GM23338 (cell line): ENCODE results near the gene CMIP.
"Not testable (repeated sequence)": the region's sequence is repeated elsewhere in the genome, so short reads cannot be mapped to it uniquely, and the experiment has no call there.

Experiments
- CREB1 ChIP-seq: fragments of 250-450 bp; sonication (Bioruptor Pico); IDR thresholded peaks from 2 replicates; pipeline ENCODE4 v1.5.0; 2020; ENCODE audit warnings: low read depth, mild to moderate bottlenecking, moderate library complexity
- EZH2 ChIP-seq: fragments of 200-600 bp; sonication (generic); IDR thresholded peaks from one replicate; pipeline ENCODE4 v1.8.0; 2017; ENCODE audit warnings: antibody characterized with exemption, mild to moderate bottlenecking, low read depth; ENCODE audit not compliant: unreplicated experiment
- EZH2phosphoT487 ChIP-seq: fragments of 200-600 bp; sonication (generic); IDR thresholded peaks from one replicate; pipeline ENCODE4 v1.8.1; 2018; ENCODE audit warnings: antibody characterized with exemption; ENCODE audit not compliant: unreplicated experiment
- JUNB ChIP-seq: IDR thresholded peaks from one replicate; pipeline ENCODE4 v1.6.1; 2016; ENCODE audit warnings: antibody characterized with exemption; ENCODE audit not compliant: unreplicated experiment
- NANOG ChIP-seq: IDR thresholded peaks from 2 replicates; pipeline ENCODE4 v1.6.1; 2016; ENCODE audit warnings: antibody characterized with exemption, borderline replicate concordance
- POLR2AphosphoS5 ChIP-seq: IDR thresholded peaks from 2 replicates; pipeline ENCODE4 v1.6.1; 2016; ENCODE audit warnings: antibody characterized with exemption, low read depth
- TF ChIP-seq, protein P1 (sequence below), 2 experiments: fragments of 200-600 bp in 1 of 2; sonication (generic) in 1 of 2; conservative IDR thresholded peaks; 2 replicates each; pipeline versions ENCODE4 v1.5.1 to v1.6.1; 2016 to 2017; ENCODE audit warnings: antibody characterized with exemption in 2 of 2, low read depth in 2 of 2, mild to moderate bottlenecking in 2 of 2, moderate library complexity in 1 of 2
- TF ChIP-seq, protein P2 (sequence below): IDR thresholded peaks from one replicate; pipeline ENCODE4 v1.6.1; 2018; ENCODE audit warnings: antibody characterized with exemption; ENCODE audit not compliant: unreplicated experiment
- TF ChIP-seq, protein P3 (sequence below): IDR thresholded peaks from 2 replicates; pipeline ENCODE4 v1.6.1; 2016; ENCODE audit warnings: antibody characterized with exemption
- TF ChIP-seq, protein P4 (sequence below): fragments of 250-450 bp; sonication (Bioruptor Pico); IDR thresholded peaks from 2 replicates; pipeline ENCODE4 v1.5.0; 2020; ENCODE audit warnings: mild to moderate bottlenecking, moderate library complexity

DNA sequence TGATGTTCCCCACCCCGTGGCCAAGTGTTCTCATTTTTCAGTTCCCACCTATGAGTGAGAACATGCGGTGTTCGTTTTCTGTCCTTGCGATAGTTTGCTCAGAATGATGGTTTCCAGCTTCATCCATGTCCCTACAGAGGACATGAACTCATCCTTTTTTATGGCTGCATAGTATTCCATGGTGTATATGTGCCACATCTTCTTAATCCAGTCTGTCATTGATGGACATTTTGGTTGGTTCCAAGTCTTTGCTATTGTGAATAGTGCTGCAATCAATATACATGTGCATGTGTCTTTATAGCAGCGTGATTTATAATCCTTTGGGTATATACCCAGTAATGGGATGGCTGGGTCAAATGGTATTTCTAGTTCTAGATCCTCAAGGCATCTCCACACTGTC lies 244.2 kb downstream of the CMIP start:
- TF ChIP-seq, protein P1, sequence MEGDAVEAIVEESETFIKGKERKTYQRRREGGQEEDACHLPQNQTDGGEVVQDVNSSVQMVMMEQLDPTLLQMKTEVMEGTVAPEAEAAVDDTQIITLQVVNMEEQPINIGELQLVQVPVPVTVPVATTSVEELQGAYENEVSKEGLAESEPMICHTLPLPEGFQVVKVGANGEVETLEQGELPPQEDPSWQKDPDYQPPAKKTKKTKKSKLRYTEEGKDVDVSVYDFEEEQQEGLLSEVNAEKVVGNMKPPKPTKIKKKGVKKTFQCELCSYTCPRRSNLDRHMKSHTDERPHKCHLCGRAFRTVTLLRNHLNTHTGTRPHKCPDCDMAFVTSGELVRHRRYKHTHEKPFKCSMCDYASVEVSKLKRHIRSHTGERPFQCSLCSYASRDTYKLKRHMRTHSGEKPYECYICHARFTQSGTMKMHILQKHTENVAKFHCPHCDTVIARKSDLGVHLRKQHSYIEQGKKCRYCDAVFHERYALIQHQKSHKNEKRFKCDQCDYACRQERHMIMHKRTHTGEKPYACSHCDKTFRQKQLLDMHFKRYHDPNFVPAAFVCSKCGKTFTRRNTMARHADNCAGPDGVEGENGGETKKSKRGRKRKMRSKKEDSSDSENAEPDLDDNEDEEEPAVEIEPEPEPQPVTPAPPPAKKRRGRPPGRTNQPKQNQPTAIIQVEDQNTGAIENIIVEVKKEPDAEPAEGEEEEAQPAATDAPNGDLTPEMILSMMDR (conservative IDR thresholded peaks at IDR 0.05; ENCODE audit: low read depth in 2 of 2) = not testable (repeated sequence)
- TF ChIP-seq EZH2; POLR2AphosphoS5; EZH2phosphoT487; CREB1 (CRISPR knock-in tag); NANOG; JUNB: not testable (repeated sequence)
- TF ChIP-seq, protein P2, sequence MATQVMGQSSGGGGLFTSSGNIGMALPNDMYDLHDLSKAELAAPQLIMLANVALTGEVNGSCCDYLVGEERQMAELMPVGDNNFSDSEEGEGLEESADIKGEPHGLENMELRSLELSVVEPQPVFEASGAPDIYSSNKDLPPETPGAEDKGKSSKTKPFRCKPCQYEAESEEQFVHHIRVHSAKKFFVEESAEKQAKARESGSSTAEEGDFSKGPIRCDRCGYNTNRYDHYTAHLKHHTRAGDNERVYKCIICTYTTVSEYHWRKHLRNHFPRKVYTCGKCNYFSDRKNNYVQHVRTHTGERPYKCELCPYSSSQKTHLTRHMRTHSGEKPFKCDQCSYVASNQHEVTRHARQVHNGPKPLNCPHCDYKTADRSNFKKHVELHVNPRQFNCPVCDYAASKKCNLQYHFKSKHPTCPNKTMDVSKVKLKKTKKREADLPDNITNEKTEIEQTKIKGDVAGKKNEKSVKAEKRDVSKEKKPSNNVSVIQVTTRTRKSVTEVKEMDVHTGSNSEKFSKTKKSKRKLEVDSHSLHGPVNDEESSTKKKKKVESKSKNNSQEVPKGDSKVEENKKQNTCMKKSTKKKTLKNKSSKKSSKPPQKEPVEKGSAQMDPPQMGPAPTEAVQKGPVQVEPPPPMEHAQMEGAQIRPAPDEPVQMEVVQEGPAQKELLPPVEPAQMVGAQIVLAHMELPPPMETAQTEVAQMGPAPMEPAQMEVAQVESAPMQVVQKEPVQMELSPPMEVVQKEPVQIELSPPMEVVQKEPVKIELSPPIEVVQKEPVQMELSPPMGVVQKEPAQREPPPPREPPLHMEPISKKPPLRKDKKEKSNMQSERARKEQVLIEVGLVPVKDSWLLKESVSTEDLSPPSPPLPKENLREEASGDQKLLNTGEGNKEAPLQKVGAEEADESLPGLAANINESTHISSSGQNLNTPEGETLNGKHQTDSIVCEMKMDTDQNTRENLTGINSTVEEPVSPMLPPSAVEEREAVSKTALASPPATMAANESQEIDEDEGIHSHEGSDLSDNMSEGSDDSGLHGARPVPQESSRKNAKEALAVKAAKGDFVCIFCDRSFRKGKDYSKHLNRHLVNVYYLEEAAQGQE = not testable (repeated sequence)
- TF ChIP-seq, protein P3, sequence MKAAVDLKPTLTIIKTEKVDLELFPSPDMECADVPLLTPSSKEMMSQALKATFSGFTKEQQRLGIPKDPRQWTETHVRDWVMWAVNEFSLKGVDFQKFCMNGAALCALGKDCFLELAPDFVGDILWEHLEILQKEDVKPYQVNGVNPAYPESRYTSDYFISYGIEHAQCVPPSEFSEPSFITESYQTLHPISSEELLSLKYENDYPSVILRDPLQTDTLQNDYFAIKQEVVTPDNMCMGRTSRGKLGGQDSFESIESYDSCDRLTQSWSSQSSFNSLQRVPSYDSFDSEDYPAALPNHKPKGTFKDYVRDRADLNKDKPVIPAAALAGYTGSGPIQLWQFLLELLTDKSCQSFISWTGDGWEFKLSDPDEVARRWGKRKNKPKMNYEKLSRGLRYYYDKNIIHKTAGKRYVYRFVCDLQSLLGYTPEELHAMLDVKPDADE = not testable (repeated sequence)
- TF ChIP-seq, protein P4, sequence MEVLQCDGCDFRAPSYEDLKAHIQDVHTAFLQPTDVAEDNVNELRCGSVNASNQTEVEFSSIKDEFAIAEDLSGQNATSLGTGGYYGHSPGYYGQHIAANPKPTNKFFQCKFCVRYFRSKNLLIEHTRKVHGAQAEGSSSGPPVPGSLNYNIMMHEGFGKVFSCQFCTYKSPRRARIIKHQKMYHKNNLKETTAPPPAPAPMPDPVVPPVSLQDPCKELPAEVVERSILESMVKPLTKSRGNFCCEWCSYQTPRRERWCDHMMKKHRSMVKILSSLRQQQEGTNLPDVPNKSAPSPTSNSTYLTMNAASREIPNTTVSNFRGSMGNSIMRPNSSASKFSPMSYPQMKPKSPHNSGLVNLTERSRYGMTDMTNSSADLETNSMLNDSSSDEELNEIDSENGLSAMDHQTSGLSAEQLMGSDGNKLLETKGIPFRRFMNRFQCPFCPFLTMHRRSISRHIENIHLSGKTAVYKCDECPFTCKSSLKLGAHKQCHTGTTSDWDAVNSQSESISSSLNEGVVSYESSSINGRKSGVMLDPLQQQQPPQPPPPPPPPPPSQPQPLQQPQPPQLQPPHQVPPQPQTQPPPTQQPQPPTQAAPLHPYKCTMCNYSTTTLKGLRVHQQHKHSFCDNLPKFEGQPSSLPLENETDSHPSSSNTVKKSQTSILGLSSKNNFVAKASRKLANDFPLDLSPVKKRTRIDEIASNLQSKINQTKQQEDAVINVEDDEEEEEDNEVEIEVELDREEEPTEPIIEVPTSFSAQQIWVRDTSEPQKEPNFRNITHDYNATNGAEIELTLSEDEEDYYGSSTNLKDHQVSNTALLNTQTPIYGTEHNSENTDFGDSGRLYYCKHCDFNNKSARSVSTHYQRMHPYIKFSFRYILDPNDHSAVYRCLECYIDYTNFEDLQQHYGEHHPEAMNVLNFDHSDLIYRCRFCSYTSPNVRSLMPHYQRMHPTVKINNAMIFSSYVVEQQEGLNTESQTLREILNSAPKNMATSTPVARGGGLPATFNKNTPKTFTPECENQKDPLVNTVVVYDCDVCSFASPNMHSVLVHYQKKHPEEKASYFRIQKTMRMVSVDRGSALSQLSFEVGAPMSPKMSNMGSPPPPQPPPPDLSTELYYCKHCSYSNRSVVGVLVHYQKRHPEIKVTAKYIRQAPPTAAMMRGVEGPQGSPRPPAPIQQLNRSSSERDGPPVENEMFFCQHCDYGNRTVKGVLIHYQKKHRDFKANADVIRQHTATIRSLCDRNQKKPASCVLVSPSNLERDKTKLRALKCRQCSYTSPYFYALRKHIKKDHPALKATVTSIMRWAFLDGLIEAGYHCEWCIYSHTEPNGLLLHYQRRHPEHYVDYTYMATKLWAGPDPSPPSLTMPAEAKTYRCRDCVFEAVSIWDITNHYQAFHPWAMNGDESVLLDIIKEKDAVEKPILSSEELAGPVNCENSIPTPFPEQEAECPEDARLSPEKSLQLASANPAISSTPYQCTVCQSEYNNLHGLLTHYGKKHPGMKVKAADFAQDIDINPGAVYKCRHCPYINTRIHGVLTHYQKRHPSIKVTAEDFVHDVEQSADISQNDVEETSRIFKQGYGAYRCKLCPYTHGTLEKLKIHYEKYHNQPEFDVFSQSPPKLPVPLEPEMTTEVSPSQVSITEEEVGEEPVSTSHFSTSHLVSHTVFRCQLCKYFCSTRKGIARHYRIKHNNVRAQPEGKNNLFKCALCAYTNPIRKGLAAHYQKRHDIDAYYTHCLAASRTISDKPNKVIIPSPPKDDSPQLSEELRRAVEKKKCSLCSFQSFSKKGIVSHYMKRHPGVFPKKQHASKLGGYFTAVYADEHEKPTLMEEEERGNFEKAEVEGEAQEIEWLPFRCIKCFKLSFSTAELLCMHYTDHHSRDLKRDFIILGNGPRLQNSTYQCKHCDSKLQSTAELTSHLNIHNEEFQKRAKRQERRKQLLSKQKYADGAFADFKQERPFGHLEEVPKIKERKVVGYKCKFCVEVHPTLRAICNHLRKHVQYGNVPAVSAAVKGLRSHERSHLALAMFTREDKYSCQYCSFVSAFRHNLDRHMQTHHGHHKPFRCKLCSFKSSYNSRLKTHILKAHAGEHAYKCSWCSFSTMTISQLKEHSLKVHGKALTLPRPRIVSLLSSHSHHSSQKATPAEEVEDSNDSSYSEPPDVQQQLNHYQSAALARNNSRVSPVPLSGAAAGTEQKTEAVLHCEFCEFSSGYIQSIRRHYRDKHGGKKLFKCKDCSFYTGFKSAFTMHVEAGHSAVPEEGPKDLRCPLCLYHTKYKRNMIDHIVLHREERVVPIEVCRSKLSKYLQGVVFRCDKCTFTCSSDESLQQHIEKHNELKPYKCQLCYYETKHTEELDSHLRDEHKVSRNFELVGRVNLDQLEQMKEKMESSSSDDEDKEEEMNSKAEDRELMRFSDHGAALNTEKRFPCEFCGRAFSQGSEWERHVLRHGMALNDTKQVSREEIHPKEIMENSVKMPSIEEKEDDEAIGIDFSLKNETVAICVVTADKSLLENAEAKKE = not testable (repeated sequence)
